A549 treated with dexamethasone at 1 μM for 4 hours (cell line): ENCODE results near the gene FHIT. TPM values are rescaled to one million over a fixed set of nuclear protein-coding genes. Genes with fewer than 3 reads are reported as not detected.

Experiments used
- total RNA-seq: library from RNA; stranded (reverse); fragments of 200-300 nt; extraction: Qiagen RNA extraction; gene quantifications from 5 replicates; pipeline ENCODE4 v1.2.3, GENCODE V29; 2022

Gene FHIT
- total RNA-seq = 0.41 to 3.3 TPM (median 0.60 TPM) in 5 replicates

DNA sequence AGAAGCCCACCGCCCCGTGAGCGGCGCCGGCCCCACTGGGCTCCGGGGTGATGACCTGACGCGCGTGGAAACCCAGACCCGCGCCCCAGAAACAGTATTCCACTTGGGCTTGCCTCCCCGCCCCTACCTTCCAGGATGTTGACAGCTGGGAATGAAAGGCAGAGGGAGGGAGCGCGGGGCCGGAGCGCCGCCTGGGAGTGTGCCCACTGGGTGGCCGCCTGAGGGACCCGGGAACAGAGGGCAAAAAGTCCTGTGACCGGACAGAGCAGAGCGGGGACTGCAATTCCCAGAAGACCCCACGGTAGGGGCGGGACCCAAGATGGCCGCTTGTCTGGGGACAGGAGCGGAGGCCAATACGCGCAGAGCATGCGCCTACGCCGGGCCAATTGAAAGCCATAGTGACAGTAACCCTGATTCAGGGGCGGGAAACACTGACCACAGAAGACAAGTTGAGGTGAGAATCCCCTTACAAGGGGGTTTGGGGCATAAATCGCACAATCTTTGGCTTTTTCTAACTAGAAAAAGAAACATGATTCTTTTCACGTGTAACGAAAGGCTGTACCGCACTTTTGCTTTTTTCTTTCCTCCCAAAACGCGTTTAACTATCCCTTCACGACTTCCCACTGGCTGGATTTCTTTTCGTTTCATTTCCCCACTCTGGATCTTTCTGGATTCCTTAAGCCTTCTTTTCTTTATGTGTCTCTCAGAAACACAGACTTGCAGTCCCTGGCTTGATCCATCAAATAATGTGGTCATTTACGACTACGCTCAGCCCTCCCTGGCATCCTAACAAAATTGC lies at the start of gene FHIT:
Gene FHIT (minus strand): TSS at position 279 of the 799 bp plus-strand sequence.

